DND-41 (cell line): ENCODE results near the gene ANKDD1B.
"Not testable (repeated sequence)": the region's sequence is repeated elsewhere in the genome, so short reads cannot be mapped to it uniquely, and the experiment has no call there.

ENCODE experiments used
- ATAC-seq: fragments of 200-7000 bp; cut with Tn5 transposase; 3 replicates; pipeline ENCODE4 v1.9.1; 2021; ENCODE audit warnings: low read depth; ENCODE audit not compliant: insufficient read depth
- DNase-seq: peaks from one replicate; pipeline ENCODE4 v3.0.0-alpha.2; 2020
- H2AFZ ChIP-seq: 2 replicates; pipeline ENCODE4 v1.6.0; 2012; ENCODE audit warnings: low read depth, low read length
- H3K27ac ChIP-seq: 2 replicates; pipeline ENCODE4 v1.5.1; 2012; ENCODE audit warnings: low read length, inconsistent platforms
- H3K27me3 ChIP-seq: fragments of 200-600 bp; sonication (generic); 2 replicates; pipeline ENCODE4 v1.6.0; 2012; ENCODE audit warnings: low read length, mild to moderate bottlenecking, inconsistent platforms; ENCODE audit not compliant: insufficient read depth, poor library complexity
- H3K36me3 ChIP-seq: 2 replicates; pipeline ENCODE4 v1.5.1; 2012; ENCODE audit warnings: low read length, inconsistent platforms; ENCODE audit not compliant: insufficient read depth
- H3K4me1 ChIP-seq: 2 replicates; pipeline ENCODE4 v1.5.1; 2012; ENCODE audit warnings: mild to moderate bottlenecking, low read length; ENCODE audit not compliant: insufficient read depth
- H3K4me2 ChIP-seq: 2 replicates; pipeline ENCODE4 v1.6.0; 2012; ENCODE audit warnings: mild to moderate bottlenecking, moderate library complexity, low read length, inconsistent platforms; ENCODE audit not compliant: insufficient read depth
- H3K4me3 ChIP-seq, 2 experiments: fragments of 200-600 bp in 1 of 2; shearing (Covaris generic) in 1 of 2; 2 replicates each; pipeline ENCODE4 v1.5.1; 2012 to 2016; ENCODE audit warnings: inconsistent platforms in 2 of 2, low read length in 2 of 2, mild to moderate bottlenecking in 2 of 2, low read depth in 1 of 2, moderate library complexity in 1 of 2
- H3K79me2 ChIP-seq: 2 replicates; pipeline ENCODE4 v1.6.0; 2012; ENCODE audit warnings: low read length, inconsistent platforms; ENCODE audit not compliant: insufficient read depth
- H3K9ac ChIP-seq: 2 replicates; pipeline ENCODE4 v1.6.0; 2012; ENCODE audit warnings: low read depth, mild to moderate bottlenecking, inconsistent platforms, low read length, moderate library complexity
- H3K9me3 ChIP-seq: 2 replicates; pipeline ENCODE4 v1.5.1; 2012; ENCODE audit warnings: low read length, moderate library complexity, mild to moderate bottlenecking, inconsistent platforms; ENCODE audit not compliant: insufficient read depth, severe bottlenecking
- H4K20me1 ChIP-seq: 2 replicates; pipeline ENCODE4 v1.6.0; 2012; ENCODE audit warnings: low read length; ENCODE audit not compliant: insufficient read depth
- CTCF ChIP-seq: IDR thresholded peaks from 2 replicates; pipeline ENCODE4 v1.5.1; 2012; ENCODE audit warnings: borderline replicate concordance, low read length, moderate library complexity, mild to moderate bottlenecking; ENCODE audit not compliant: poor library complexity, severe bottlenecking; ENCODE audit errors: extremely low read depth
- EZH2 ChIP-seq: IDR thresholded peaks from 3 replicates; pipeline ENCODE4 v1.6.1; 2012; ENCODE audit warnings: borderline replicate concordance, low read depth, mild to moderate bottlenecking, moderate library complexity, low read length, inconsistent platforms; ENCODE audit not compliant: severe bottlenecking

Gene ANKDD1B

GRCh38 chr5:75611311-75612225 is at the start of gene ANKDD1B:
Gene ANKDD1B, plus strand, starts transcription at chr5:75611453. Its CDS starts 182 bp downstream, at chr5:75611635.
- Histone ChIP-seq H4K20me1 (no peaks in the 10 kb centered on the region), H3K4me2 (no peak within 1 kb of the TSS), H3K4me3 (no peak within 1 kb of the TSS), H3K9me3 (no peaks in the 10 kb centered on the region), H3K27me3 (no peaks in the 10 kb centered on the region), H3K36me3 (no peaks in the 10 kb centered on the region), H3K79me2 (no peaks in the 10 kb centered on the region), H2AFZ (no peak within 1 kb of the TSS), H3K27ac (no peak within 1 kb of the TSS), H3K9ac (no peak within 1 kb of the TSS), H3K4me1 (no peaks in the 10 kb centered on the region)
- no peak for ATAC-seq
- no peak for DNase-seq
- TF ChIP-seq CTCF (no peak), EZH2 (no peak)

GRCh38 chr5:75565991-75566709 is 45.1 kb upstream of the ANKDD1B start:
- not testable (repeated sequence) for H3K4me2 ChIP-seq, H3K27me3 ChIP-seq, H3K27ac ChIP-seq, H3K9me3 ChIP-seq, H3K9ac ChIP-seq, ATAC-seq, H4K20me1 ChIP-seq, H3K4me1 ChIP-seq, H3K4me3 ChIP-seq, H2AFZ ChIP-seq, DNase-seq
- Histone ChIP-seq H3K36me3 (peaks cover 24% of the 10 kb centered on the region; the same call in 1 of the 2 replicates), H3K79me2 (peaks cover 36% of the 10 kb centered on the region; the same call in 1 of the 2 replicates)

- H3K4me1 ChIP-seq, result no peaks in the 10 kb centered on the region
- H4K20me1 ChIP-seq, result peaks cover 5% of the 10 kb centered on the region; the same call in 1 of the 2 replicates
- no peaks in the 10 kb centered on the region for H3K9me3 ChIP-seq
- H2AFZ ChIP-seq, result no peak overlapping the region
- TF ChIP-seq EZH2, result no peak
- no peak for TF ChIP-seq CTCF
- no peak overlapping the region for H3K27ac ChIP-seq
- no peak for DNase-seq
- H3K4me2 ChIP-seq, result no peak overlapping the region
- H3K4me3 ChIP-seq, result no peak overlapping the region
- peaks cover 31% of the 10 kb centered on the region; the same call in 1 of the 2 replicates for H3K36me3 ChIP-seq
- peaks cover 34% of the 10 kb centered on the region; the same call in 1 of the 2 replicates for H3K79me2 ChIP-seq
- H3K27me3 ChIP-seq, result no peaks in the 10 kb centered on the region
- ATAC-seq, result peak; percentile 58; the same call in 2 of the 3 replicates
- H3K9ac ChIP-seq, result no peak overlapping the region
Measured at GRCh38 chr5:75566710-75567309, 44.4 kb upstream of the ANKDD1B start.
